Measurements from ENCODE around the gene IRF2.
A peak's percentile ranks its signal among the peaks of the same experiment; 100 is the strongest.
"Not testable (repeated sequence)": the region's sequence is repeated elsewhere in the genome, so short reads cannot be mapped to it uniquely, and the experiment has no call there.

The IRF2 gene

DNA sequence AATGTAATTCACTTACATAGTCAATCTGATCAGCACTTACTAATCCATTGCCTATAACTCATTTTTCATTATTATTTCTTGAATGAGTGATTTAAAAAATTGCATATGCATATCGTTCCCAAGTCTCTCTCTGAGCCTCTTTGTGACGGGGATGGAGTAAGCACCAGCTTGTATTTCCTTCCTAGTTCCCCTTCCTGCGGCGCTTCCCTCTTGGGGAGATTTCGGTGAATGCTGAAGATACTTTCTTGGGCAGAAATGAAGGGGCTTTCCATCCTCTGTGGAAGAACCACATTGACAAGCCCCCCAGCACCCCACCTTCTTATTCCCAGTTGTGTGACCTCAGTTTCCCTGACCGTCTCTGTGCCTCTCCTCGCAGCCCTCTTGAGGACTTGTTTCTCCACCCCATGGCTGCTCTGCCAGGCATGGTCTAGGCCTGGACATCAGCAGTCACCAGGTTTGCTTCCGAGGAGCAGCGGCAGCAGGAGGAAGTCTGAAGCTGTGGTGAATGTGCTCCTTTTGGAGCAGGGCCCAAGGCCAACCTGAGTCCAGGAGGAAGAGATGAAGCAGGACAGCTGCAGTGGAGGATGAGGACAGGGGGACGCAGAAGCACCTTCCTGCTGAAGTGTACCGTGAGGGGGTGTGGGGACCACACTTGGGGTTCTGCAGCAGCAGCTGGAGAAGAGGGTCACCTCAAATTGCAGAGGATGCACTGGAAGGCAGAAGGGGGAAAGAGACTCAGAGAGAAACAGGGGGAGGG lies 124.9 kb downstream of the IRF2 start:
- no peak for TF ChIP-seq POLR2A (IDR thresholded peaks at IDR 0.05; ENCODE audit: extremely low read depth, insufficient read length)
- TF ChIP-seq, protein P1, sequence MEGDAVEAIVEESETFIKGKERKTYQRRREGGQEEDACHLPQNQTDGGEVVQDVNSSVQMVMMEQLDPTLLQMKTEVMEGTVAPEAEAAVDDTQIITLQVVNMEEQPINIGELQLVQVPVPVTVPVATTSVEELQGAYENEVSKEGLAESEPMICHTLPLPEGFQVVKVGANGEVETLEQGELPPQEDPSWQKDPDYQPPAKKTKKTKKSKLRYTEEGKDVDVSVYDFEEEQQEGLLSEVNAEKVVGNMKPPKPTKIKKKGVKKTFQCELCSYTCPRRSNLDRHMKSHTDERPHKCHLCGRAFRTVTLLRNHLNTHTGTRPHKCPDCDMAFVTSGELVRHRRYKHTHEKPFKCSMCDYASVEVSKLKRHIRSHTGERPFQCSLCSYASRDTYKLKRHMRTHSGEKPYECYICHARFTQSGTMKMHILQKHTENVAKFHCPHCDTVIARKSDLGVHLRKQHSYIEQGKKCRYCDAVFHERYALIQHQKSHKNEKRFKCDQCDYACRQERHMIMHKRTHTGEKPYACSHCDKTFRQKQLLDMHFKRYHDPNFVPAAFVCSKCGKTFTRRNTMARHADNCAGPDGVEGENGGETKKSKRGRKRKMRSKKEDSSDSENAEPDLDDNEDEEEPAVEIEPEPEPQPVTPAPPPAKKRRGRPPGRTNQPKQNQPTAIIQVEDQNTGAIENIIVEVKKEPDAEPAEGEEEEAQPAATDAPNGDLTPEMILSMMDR (IDR thresholded peaks at IDR 0.05; ENCODE audit: low read depth, low read length) = no peak
- TF ChIP-seq, protein P2, sequence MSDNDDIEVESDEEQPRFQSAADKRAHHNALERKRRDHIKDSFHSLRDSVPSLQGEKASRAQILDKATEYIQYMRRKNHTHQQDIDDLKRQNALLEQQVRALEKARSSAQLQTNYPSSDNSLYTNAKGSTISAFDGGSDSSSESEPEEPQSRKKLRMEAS (IDR thresholded peaks at IDR 0.05; ENCODE audit: low read depth, low read length) = no peak
- TF ChIP-seq MYC (IDR thresholded peaks at IDR 0.05; ENCODE audit: low read depth, low read length) = no peak
- H3K4me3 ChIP-seq (ENCODE audit: low read depth, low read length) = no peak overlapping the region

DNA sequence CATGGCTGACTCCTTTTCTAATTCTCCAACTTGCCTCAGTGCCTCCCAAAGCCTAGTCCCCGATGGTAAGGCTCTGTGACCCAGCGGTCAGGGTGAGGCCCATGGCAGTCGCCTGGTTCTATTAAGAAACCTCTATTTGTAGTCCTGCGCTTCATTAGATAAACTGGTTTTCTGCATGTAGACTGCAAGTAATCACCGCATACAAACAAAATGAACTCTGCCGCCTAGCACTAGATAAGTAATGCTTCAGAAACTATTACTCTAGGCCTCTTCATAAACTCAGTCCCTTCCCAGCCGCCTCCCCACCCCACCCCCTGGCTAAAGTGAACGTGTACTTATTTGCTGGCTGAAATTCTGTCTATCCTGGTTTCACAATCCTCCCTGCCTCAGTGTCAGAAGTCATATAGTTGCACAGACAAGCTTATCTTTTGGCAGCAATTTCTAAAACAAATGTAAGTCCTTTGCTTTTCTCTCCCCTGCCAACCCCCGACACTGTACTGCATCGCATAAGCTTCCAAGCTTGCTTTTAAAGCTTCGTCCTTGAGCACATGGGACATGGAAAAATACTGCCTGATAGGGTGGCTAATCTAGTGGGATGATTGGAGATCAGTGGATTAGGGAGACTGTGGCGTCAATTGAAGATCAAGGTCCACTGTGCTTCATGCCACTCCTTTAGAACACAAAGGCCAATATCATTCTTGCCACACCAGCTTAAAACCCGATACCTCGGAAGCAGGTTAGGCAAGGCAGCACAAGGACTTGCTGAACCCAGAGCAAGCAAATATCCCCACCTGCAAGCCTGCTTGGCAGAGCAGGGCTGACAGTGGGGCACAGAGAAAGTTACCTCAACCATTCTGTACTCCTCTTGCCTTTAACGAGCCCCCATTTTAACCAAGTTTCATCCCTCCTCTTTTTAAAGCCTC lies 125.8 kb downstream of the IRF2 start:
- DNase-seq (ENCODE audit: low read depth) = peak; percentile 58

More for the DNA sequence above, 124.9 kb downstream of the IRF2 start:
- no peak for DNase-seq (ENCODE audit: low read depth)

DNA sequence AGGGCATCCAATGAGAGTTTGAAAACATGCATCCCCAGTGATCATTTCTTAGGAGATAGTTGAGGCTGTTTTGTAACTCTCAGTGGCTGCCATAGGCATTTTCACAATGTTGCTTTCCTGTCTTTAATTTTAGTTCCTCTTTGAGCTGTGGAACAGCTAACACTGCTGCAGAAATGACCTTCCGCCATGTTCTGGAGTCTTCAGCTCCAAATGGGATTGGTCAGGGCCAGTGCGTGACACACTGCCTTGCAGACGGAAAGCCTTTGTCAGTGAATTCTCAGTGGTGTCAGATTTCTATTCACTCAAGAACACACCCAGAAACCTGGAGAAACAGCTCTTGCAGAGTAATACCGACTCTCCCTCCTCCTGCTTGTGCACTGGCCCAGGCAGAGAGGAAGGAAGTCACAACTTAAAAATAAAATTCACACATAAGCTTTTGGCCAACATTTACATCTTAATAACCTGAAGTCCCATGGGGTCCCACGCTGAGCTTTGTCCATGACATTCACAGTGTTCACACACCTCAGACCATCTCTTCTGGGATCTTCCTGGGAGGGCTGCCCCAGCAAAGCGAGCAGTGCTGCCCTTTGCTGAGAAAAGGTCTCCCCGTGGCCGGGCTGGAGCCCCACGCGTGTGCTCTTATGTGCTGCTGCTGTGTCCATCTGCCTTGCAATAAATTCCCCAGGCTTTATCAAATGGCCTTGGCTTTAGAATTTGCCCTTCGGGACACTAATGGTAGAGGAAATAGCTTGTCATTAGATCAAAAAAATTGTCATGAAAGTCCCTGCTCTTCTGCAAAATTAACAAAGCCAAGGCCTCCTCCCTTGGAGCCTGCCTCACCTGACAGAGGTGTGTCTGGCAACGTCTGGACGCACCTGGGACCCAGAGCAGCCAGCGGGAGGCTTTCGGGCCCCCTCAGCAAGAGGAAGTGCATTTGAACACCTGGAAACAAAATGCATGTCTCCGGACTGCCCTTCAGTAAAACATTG lies 126.8 kb downstream of the IRF2 start:
- DNase-seq (ENCODE audit: low read depth) = peak; percentile 96
- peak; percentile 49 for TF ChIP-seq MYC (IDR thresholded peaks at IDR 0.05; ENCODE audit: low read depth, low read length)
- peak; percentile 55 for TF ChIP-seq POLR2A (IDR thresholded peaks at IDR 0.05; ENCODE audit: extremely low read depth, insufficient read length)
- TF ChIP-seq, protein P1 (IDR thresholded peaks at IDR 0.05; ENCODE audit: low read depth, low read length) = no peak
- TF ChIP-seq, protein P2 (IDR thresholded peaks at IDR 0.05; ENCODE audit: low read depth, low read length) = peak; percentile 7; the same call in 1 of the 2 replicates
- peak overlapping the region; percentile 12 for H3K4me3 ChIP-seq (ENCODE audit: low read depth, low read length)

More for the DNA sequence above, 125.8 kb downstream of the IRF2 start:
- TF ChIP-seq, protein P2 (IDR thresholded peaks at IDR 0.05; ENCODE audit: low read depth, low read length) = no peak
- TF ChIP-seq MYC (IDR thresholded peaks at IDR 0.05; ENCODE audit: low read depth, low read length) (no peak), POLR2A (IDR thresholded peaks at IDR 0.05; ENCODE audit: extremely low read depth, insufficient read length) (no peak)
- TF ChIP-seq, protein P1 (IDR thresholded peaks at IDR 0.05; ENCODE audit: low read depth, low read length) = no peak
- H3K4me3 ChIP-seq (ENCODE audit: low read depth, low read length) = no peak overlapping the region

DNA sequence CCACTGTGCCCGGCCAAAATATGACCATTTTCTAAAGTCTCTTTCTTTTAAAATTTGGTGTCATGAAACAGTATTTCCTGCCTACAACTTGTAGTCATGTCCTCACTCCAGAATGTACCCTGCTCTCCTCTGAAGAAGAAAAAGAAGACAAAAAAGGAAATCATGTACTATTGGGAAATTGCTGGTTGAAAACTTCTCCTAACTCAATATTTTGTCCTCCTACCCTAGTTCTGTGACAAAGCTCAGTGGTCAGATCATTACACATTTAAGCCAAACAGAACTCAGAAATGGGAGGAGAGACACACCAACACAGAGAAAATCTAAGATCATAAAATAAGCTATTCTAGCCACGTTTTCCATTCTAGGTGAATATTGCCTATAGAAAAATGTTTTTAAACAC lies 127.7 kb downstream of the IRF2 start:
- TF ChIP-seq, protein P1 (IDR thresholded peaks at IDR 0.05; ENCODE audit: low read depth, low read length) = no peak
- TF ChIP-seq, protein P2 (IDR thresholded peaks at IDR 0.05; ENCODE audit: low read depth, low read length) = no peak
- TF ChIP-seq MYC (IDR thresholded peaks at IDR 0.05; ENCODE audit: low read depth, low read length) (no peak), POLR2A (IDR thresholded peaks at IDR 0.05; ENCODE audit: extremely low read depth, insufficient read length) (no peak)
- peak; percentile 47 for DNase-seq (ENCODE audit: low read depth)
- peak overlapping the region; percentile 12 for H3K4me3 ChIP-seq (ENCODE audit: low read depth, low read length)

DNA sequence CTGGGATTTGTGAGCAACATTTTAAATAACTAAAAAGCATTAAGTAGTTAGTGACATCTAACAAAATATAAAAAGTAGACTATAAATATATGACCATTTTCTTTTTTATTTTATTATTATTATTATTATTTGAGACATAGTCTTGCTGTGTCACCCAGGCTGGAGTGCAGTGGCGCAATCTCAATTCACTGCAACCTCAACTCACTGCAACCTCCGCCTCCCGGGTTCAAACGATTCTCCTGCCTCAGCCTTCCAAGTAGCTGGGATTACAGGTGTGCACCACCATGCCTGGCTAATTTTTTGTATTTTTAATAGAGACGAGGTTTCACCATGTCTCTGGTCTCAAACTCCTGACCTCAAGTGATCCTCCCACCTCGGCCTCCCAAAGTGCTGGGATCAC lies 128.1 kb downstream of the IRF2 start:
- not testable (repeated sequence) for H3K4me3 ChIP-seq (ENCODE audit: low read depth, low read length); DNase-seq (ENCODE audit: low read depth)
